Ovary (tissue), 3 donors: Measurements from ENCODE around the gene C2orf76.

Experiments
- POLR2A ChIP-seq: fragments of 450-650 bp; IDR thresholded peaks from one replicate; pipeline ENCODE4 v1.6.1; 2017; ENCODE audit warnings: antibody characterized with exemption, mild to moderate bottlenecking, moderate library complexity
- TF ChIP-seq, protein P1 (sequence below), 3 donors: fragments of 450-650 bp in 2 of 3; fragments of 200-600 bp in 1 of 3; IDR thresholded peaks; one replicate each; pipeline versions ENCODE4 v1.5.1 to v1.8.0; 2016 to 2022; ENCODE audit warnings: antibody characterized with exemption in 3 of 3, mild to moderate bottlenecking in 1 of 3
- donor health status: DM: no; HTN: no; CAD: no.

DNA sequence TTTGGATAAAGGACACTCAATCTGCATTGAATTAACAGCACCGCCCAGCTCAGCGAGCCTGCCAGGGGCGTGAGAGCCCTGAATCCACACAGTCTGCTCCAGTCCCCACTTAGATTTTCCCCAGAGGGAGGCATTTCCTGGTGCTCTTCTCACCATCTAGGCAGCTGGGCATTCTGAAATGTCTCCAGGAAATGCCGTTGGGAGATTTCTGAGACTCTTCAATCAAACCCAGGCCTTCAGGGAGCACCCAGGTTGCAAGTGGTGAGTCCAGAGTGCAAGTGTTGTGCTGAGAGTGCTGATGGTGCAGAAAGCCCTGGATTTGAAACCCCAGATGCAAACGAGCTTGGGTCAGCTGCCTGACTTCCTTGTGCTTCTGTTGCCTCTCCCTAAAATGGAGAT is 41.6 kb upstream of the C2orf76 start:
- TF ChIP-seq, protein P1, sequence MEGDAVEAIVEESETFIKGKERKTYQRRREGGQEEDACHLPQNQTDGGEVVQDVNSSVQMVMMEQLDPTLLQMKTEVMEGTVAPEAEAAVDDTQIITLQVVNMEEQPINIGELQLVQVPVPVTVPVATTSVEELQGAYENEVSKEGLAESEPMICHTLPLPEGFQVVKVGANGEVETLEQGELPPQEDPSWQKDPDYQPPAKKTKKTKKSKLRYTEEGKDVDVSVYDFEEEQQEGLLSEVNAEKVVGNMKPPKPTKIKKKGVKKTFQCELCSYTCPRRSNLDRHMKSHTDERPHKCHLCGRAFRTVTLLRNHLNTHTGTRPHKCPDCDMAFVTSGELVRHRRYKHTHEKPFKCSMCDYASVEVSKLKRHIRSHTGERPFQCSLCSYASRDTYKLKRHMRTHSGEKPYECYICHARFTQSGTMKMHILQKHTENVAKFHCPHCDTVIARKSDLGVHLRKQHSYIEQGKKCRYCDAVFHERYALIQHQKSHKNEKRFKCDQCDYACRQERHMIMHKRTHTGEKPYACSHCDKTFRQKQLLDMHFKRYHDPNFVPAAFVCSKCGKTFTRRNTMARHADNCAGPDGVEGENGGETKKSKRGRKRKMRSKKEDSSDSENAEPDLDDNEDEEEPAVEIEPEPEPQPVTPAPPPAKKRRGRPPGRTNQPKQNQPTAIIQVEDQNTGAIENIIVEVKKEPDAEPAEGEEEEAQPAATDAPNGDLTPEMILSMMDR (IDR thresholded peaks at IDR 0.05) = no peak
- no peak for TF ChIP-seq POLR2A
